Large intestine (tissue), 3 donors: ENCODE data around the gene PIK3CD. TPM values are rescaled to one million over a fixed set of nuclear protein-coding genes. Genes with fewer than 3 reads are reported as not detected.

Experiments
- DNase-seq, 2 donors: peaks; one replicate each; pipeline versions ENCODE4 v3.0.0 to v3.0.0-alpha.2; 2013
- H3K27ac ChIP-seq: one replicate; pipeline ENCODE4 v1.5.1; 2013; ENCODE audit warnings: low read length
- H3K27me3 ChIP-seq: 2 replicates; pipeline ENCODE4 v1.6.1; 2013; ENCODE audit warnings: low read length; ENCODE audit not compliant: control insufficient read depth, insufficient read depth
- H3K36me3 ChIP-seq: 2 replicates; pipeline ENCODE4 v1.6.1; 2013; ENCODE audit warnings: low read length; ENCODE audit not compliant: control insufficient read depth, insufficient read depth
- H3K4me1 ChIP-seq: one replicate; pipeline ENCODE4 v1.6.1; 2013; ENCODE audit warnings: low read length; ENCODE audit not compliant: control insufficient read depth, insufficient read depth
- H3K4me3 ChIP-seq: one replicate; pipeline ENCODE4 v1.5.1; 2013; ENCODE audit warnings: low read length
- H3K9me3 ChIP-seq: one replicate; pipeline ENCODE4 v1.6.1; 2013; ENCODE audit warnings: mild to moderate bottlenecking, low read depth, low read length, moderate library complexity; ENCODE audit not compliant: control insufficient read depth
- WGBS: methylation state at CpG from one replicate; pipeline ENCODE4 v1.1.5; 2013; ENCODE audit warnings: low lambda C conversion rate; ENCODE audit not compliant: insufficient coverage; 5-methylcytosine and 5-hydroxymethylcytosine counted together
- polyA plus RNA-seq: library from polyadenylated mRNA; unstranded; fragments of 120-200 nt; gene quantifications from one replicate; pipeline ENCODE4 v1.2.1, GENCODE V29; 2013

Gene PIK3CD
- polyA plus RNA-seq, 1 donor: 16.1 TPM

- Histone ChIP-seq H3K9me3 (no peaks in the 10 kb centered on the region), H3K36me3 (no peaks in the 10 kb centered on the region), H3K27ac (no peak overlapping the region), H3K4me1 (no peaks in the 10 kb centered on the region), H3K4me3 (no peak overlapping the region), H3K27me3 (peaks cover 54% of the 10 kb centered on the region)
- 67% methylated on average over 1 of the region's 16 CpGs for WGBS
- DNase-seq: no peak
Measured at GRCh38 chr1:9654834-9655723, 3.5 kb downstream of the PIK3CD start.

- 100% methylated on average over 1 of the region's 11 CpGs for WGBS
- no peak overlapping the region for H3K27ac ChIP-seq
- no peak overlapping the region for H3K4me3 ChIP-seq
- no peaks in the 10 kb centered on the region for H3K9me3 ChIP-seq
- no peak for DNase-seq
- H3K27me3 ChIP-seq: peaks cover 48% of the 10 kb centered on the region
- no peaks in the 10 kb centered on the region for H3K4me1 ChIP-seq
- no peaks in the 10 kb centered on the region for H3K36me3 ChIP-seq
Measured at GRCh38 chr1:9655836-9656235, 4.3 kb downstream of the PIK3CD start.

DNA sequence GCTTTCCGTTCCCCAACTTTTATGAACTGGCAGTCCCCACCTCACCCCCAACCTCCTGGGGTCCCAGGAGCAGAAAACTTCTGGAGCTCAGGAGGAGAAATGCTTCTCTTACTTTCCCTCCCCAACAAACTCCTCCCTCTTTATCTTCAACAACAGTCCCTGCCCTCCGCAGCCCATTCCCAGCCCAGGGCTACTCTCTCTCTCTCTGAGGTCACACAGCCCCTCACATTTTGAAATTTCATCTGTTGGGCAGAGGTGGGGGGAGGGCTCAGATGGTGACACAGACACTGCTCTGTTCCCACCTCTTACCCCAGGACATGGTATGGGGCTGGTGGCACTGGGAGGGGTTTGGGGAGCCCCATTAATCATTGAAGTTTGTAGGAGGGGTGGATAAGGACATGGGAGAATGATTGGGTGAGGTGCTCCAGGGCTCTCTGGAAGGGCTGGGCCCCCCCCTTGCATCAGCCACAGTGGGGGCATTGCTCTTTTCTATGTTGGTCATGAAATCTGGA lies 6.0 kb downstream of the PIK3CD start:
- no CpG with 5 or more reads among the region's 2 CpGs for WGBS
- DNase-seq: no peak
- H3K36me3 ChIP-seq: no peaks in the 10 kb centered on the region
- no peaks in the 10 kb centered on the region for H3K9me3 ChIP-seq
- no peak overlapping the region for H3K27ac ChIP-seq
- H3K4me3 ChIP-seq: no peak overlapping the region
- H3K4me1 ChIP-seq: no peaks in the 10 kb centered on the region
- peaks cover 33% of the 10 kb centered on the region for H3K27me3 ChIP-seq

DNA sequence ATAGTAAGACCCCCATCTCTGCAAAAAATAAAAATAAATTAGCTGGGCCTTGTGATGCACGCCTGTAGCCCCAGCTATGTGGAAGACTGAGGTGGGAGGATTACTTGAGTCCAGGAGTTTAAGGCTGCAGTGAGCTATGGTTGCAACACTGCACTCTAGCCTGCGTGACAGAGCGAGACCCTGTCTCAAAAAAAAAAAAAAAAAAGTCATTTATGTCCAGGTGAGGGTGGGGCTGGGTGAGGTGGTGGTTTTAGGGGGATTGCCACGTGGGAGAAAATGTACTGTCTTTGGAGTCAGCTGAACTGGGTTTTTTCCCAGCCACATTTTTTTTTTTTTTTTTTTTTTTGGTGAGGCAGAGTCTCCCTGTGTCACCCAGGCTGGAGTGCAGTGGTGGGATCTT lies 6.7 kb downstream of the PIK3CD start:
- WGBS: no CpG with 5 or more reads among the region's 4 CpGs
- no peaks in the 10 kb centered on the region for H3K36me3 ChIP-seq
- H3K4me3 ChIP-seq: no peak overlapping the region
- peaks cover 27% of the 10 kb centered on the region for H3K27me3 ChIP-seq
- no peak for DNase-seq
- no peaks in the 10 kb centered on the region for H3K4me1 ChIP-seq
- H3K27ac ChIP-seq: no peak overlapping the region
- no peaks in the 10 kb centered on the region for H3K9me3 ChIP-seq

DNA sequence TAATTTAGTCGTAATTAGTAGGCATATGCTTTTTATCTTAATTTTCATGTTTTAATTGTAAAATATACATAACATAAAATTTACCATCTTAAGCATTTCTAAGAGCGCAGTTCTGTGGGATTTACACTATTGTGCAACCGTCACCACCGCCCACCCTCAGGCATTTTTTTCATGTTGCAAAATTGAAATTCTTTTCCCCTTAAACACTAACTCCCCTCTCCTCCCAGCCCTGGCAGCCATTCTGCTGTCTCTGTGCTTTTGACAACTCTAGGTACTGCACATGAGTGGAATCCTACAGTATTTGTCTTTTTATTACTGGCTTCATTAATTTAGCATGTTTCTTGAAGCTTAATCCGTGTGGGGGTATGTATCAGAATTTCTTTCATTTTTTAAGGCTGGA lies 7.8 kb downstream of the PIK3CD start:
- no peaks in the 10 kb centered on the region for H3K4me1 ChIP-seq
- 95% methylated on average over 2 of the region's 5 CpGs for WGBS
- H3K4me3 ChIP-seq: no peak overlapping the region
- peaks cover 16% of the 10 kb centered on the region for H3K27me3 ChIP-seq
- H3K27ac ChIP-seq: no peak overlapping the region
- no peaks in the 10 kb centered on the region for H3K36me3 ChIP-seq
- no peak for DNase-seq
- H3K9me3 ChIP-seq: no peaks in the 10 kb centered on the region

GRCh38 chr1:9663257-9663656 lies 11.7 kb downstream of the PIK3CD start:
- H3K4me3 ChIP-seq: no peak overlapping the region
- WGBS: 40% methylated on average over 1 of the region's 6 CpGs
- H3K27ac ChIP-seq: no peak overlapping the region
- no peaks in the 10 kb centered on the region for H3K4me1 ChIP-seq
- no peak for DNase-seq
- H3K9me3 ChIP-seq: no peaks in the 10 kb centered on the region
- no peaks in the 10 kb centered on the region for H3K36me3 ChIP-seq
- H3K27me3 ChIP-seq: no peaks in the 10 kb centered on the region

GRCh38 chr1:9665193-9665592 lies 13.7 kb downstream of the PIK3CD start:
- no peaks in the 10 kb centered on the region for H3K9me3 ChIP-seq
- H3K36me3 ChIP-seq: no peaks in the 10 kb centered on the region
- no CpG with 5 or more reads among the region's 9 CpGs for WGBS
- no peak overlapping the region for H3K4me3 ChIP-seq
- H3K27ac ChIP-seq: no peak overlapping the region
- no peak for DNase-seq
- H3K27me3 ChIP-seq: peaks cover 2% of the 10 kb centered on the region
- no peaks in the 10 kb centered on the region for H3K4me1 ChIP-seq

DNA sequence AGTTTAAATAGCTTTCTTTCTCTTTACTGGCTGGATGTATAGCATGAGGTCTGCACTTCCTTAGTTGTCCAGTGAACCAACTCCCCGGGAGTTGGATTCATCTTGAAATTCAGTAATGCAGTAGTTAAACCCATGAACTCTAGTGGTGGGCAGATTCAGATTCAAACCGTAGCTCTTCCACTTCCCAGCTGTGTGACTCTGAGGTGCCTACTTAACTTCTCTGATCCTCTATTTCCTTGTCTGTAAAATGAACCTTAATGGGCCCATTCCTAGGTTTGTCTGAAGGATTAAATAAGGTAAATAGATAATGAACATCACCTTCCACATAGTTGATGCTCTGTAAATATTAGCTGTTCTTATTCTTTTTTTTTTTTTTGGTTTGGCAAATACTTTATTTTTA lies 16.5 kb downstream of the PIK3CD start:
- Histone ChIP-seq H3K36me3 (no peaks in the 10 kb centered on the region), H3K9me3 (no peaks in the 10 kb centered on the region), H3K27me3 (peaks cover 2% of the 10 kb centered on the region), H3K27ac (no peak overlapping the region), H3K4me3 (no peak overlapping the region), H3K4me1 (no peaks in the 10 kb centered on the region)
- WGBS: no CpG with 5 or more reads among the region's 2 CpGs
- DNase-seq: no peak

DNA sequence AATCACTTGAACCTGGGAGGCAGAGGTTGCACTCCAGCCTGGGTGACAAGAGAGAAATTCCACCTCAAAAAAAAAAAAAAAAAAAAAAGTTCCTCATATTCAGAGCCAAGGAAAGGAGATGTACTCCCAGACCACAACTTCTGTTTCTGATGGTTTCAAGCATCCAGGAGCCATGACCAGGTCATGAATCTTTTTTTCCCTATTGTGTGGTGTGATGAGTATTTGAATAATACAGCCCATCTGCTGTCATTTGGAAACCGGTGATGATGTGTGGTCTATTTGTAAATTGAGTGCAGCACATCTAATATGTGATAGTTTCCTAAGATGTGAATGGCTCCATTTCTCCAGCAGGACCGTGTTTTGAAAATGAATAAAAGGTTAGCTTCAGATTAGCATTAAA lies 18.6 kb downstream of the PIK3CD start:
- DNase-seq: no peak
- no peaks in the 10 kb centered on the region for H3K9me3 ChIP-seq
- no peaks in the 10 kb centered on the region for H3K4me1 ChIP-seq
- peaks cover 2% of the 10 kb centered on the region for H3K27me3 ChIP-seq
- no peak overlapping the region for H3K4me3 ChIP-seq
- no peak overlapping the region for H3K27ac ChIP-seq
- no peaks in the 10 kb centered on the region for H3K36me3 ChIP-seq
- WGBS: 100% methylated on average over 1 of the region's 2 CpGs

DNA sequence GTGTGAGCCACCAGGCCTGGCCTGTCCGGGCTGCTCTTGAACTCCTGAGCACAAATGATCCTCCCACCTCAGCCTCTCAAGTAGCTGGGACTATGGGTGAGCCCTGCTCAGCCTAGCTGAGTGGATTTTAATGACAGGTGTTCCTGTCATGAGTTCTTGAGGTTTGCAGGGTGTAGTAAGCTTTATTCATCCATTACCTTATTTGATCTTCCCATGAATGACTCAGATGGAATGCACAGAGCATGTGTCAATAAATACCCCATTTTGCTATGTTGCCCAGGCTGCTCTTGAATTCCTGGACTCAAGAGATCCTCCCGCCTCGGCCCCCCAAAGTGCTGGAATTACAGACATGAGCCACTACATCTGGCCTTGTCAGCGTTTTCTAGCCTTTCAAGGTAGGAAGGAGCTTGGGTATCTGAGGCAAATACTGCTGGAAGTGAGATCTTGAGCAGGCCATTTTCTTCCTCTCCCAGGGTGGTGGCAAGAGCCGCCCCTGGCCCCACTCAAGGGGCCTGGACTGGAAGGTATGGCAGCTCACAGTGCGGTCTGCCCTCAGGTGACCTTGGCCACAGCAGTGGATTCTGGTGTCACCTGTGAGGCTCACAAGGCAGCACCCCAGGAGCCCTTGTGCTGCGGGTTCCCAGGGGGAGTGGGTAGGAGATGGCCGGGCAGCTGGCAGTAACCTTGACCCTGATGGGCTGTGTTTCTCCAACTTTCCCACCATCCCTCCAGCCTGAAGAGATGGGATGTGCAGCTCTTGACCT lies 20.0 kb downstream of the PIK3CD start:
- DNase-seq: no peak
- Histone ChIP-seq H3K4me3 (no peak overlapping the region), H3K9me3 (no peaks in the 10 kb centered on the region), H3K36me3 (no peaks in the 10 kb centered on the region), H3K27ac (no peak overlapping the region), H3K27me3 (peaks cover 2% of the 10 kb centered on the region), H3K4me1 (no peaks in the 10 kb centered on the region)
- no CpG with 5 or more reads among the region's 8 CpGs for WGBS
